Neural progenitor cell (in vitro differentiated cells): ENCODE data around the gene TNRC6C.

Experiments
- CTCF ChIP-seq: fragments of 200-600 bp; sonication (generic); IDR thresholded peaks from 2 replicates; pipeline ENCODE4 v1.5.1; 2017; ENCODE audit warnings: antibody characterized with exemption, mild to moderate bottlenecking
- EZH2 ChIP-seq: fragments of 200-600 bp; sonication (generic); IDR thresholded peaks from 2 replicates; pipeline ENCODE4 v1.6.1; 2017; ENCODE audit warnings: antibody characterized with exemption, mild to moderate bottlenecking, moderate library complexity

- TF ChIP-seq EZH2: no peak
- no peak for TF ChIP-seq CTCF
Observed at GRCh38 chr17:78048346-78049292, 90.1 kb downstream of the TNRC6C start.
